K562 (cell line): ENCODE measurements around the gene AK5.

Experiments used
- FOXK2 ChIP-seq, 2 experiments: fragments of 450-650 bp; IDR thresholded peaks in 1 of 2; conservative IDR thresholded peaks in 1 of 2; 2 replicates each; pipeline ENCODE4 v1.6.1; 2016; ENCODE audit warnings: low read depth in 2 of 2, mild to moderate bottlenecking in 1 of 2
- HMG20B ChIP-seq: fragments of 250-450 bp; sonication (Bioruptor Pico); IDR thresholded peaks from 2 replicates; pipeline ENCODE4 v1.5.0; 2021; ENCODE audit warnings: mild to moderate bottlenecking
- PHF8 ChIP-seq: fragments of 200-600 bp; sonication (generic); IDR thresholded peaks from 2 replicates; pipeline ENCODE4 v1.6.1; 2012; ENCODE audit warnings: mixed run types, mild to moderate bottlenecking, inconsistent platforms, low read length, moderate library complexity, borderline replicate concordance
- SIN3A ChIP-seq, 2 experiments: fragments of 150-350 bp in 1 of 2; IDR thresholded peaks; 2 replicates each; pipeline ENCODE4 v1.6.1; 2011 to 2016; ENCODE audit warnings: borderline replicate concordance in 2 of 2, low read depth in 2 of 2, low read length in 2 of 2, mild to moderate bottlenecking in 2 of 2, moderate library complexity in 2 of 2; ENCODE audit not compliant: control insufficient read depth in 1 of 2
- ZKSCAN1 ChIP-seq: fragments of 150-350 bp; IDR thresholded peaks from 2 replicates; pipeline ENCODE4 v1.6.1; 2016; ENCODE audit warnings: low read depth, low read length
- ZNF589 ChIP-seq: fragments of 200-800 bp; sonication (Bioruptor generic); IDR thresholded peaks from 2 replicates; pipeline ENCODE4 v1.6.1; 2016; ENCODE audit warnings: low read depth, missing genetic modification characterization, missing compliant biosample characterization
- TF ChIP-seq, protein P1 (sequence below): fragments of 250-450 bp; sonication (Bioruptor Pico); IDR thresholded peaks from 2 replicates; pipeline ENCODE4 v1.8.0; 2022; ENCODE audit warnings: moderate library complexity, mild to moderate bottlenecking, inconsistent platforms
- TF ChIP-seq, protein P2 (sequence below): IDR thresholded peaks from 3 replicates; pipeline ENCODE4 v1.6.1; 2011; ENCODE audit warnings: borderline replicate concordance, mild to moderate bottlenecking; ENCODE audit not compliant: insufficient read length, insufficient read depth
- TF ChIP-seq, protein P3 (sequence below), 3 experiments: IDR thresholded peaks in 2 of 3; conservative IDR thresholded peaks in 1 of 3; 2 replicates each; pipeline ENCODE4 v1.5.1; 2011 to 2012; ENCODE audit warnings: low read length in 3 of 3, mild to moderate bottlenecking in 3 of 3, control low read depth in 2 of 3, improper control_type of control experiment in 1 of 3, inconsistent platforms in 1 of 3, low read depth in 1 of 3, mixed read lengths in 1 of 3, moderate library complexity in 1 of 3; ENCODE audit not compliant: insufficient read depth in 2 of 3
- TF ChIP-seq, protein P4 (sequence below), 2 experiments: fragments of 450-650 bp; formaldehyde crosslinking in 1 of 2; IDR thresholded peaks; 2 replicates each; pipeline versions ENCODE4 v1.4.0 to v1.6.1; 2014 to 2020; ENCODE audit warnings: mild to moderate bottlenecking in 2 of 2, borderline replicate concordance in 1 of 2, low read depth in 1 of 2

DNA sequence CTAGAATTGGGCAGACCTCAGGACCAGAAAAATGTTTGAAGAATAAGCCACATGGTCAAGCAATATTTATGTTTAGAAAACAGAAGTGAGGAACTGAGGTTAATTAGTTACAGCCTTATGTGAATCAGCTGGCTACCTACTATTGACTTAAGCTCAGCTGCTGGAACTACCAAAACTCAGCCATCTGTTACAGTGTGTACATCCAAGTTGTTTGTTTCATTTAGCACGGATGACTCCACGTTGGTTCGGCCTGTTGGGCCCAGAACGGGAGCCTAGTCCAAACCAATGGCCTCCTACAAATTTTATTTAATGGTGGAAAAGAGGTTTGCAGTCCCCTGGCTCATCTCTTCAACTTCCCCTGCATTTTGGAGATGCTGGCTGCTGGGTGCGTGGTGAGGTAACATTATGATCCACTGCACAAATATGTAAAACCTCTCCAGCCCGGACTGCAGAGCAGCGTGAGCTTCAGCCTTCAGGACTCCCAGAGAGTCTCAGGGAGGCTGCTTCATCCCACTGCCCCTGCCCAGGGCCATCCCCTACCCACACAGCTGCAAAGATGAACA lies 257.2 kb downstream of the AK5 start:
- TF ChIP-seq, protein P1, sequence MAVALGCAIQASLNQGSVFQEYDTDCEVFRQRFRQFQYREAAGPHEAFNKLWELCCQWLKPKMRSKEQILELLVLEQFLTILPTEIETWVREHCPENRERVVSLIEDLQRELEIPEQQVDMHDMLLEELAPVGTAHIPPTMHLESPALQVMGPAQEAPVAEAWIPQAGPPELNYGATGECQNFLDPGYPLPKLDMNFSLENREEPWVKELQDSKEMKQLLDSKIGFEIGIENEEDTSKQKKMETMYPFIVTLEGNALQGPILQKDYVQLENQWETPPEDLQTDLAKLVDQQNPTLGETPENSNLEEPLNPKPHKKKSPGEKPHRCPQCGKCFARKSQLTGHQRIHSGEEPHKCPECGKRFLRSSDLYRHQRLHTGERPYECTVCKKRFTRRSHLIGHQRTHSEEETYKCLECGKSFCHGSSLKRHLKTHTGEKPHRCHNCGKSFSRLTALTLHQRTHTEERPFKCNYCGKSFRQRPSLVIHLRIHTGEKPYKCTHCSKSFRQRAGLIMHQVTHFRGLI (CRISPR knock-in tag): no peak
- TF ChIP-seq ZKSCAN1: no peak
- TF ChIP-seq, protein P2, sequence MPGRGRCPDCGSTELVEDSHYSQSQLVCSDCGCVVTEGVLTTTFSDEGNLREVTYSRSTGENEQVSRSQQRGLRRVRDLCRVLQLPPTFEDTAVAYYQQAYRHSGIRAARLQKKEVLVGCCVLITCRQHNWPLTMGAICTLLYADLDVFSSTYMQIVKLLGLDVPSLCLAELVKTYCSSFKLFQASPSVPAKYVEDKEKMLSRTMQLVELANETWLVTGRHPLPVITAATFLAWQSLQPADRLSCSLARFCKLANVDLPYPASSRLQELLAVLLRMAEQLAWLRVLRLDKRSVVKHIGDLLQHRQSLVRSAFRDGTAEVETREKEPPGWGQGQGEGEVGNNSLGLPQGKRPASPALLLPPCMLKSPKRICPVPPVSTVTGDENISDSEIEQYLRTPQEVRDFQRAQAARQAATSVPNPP: no peak
- TF ChIP-seq, protein P3, sequence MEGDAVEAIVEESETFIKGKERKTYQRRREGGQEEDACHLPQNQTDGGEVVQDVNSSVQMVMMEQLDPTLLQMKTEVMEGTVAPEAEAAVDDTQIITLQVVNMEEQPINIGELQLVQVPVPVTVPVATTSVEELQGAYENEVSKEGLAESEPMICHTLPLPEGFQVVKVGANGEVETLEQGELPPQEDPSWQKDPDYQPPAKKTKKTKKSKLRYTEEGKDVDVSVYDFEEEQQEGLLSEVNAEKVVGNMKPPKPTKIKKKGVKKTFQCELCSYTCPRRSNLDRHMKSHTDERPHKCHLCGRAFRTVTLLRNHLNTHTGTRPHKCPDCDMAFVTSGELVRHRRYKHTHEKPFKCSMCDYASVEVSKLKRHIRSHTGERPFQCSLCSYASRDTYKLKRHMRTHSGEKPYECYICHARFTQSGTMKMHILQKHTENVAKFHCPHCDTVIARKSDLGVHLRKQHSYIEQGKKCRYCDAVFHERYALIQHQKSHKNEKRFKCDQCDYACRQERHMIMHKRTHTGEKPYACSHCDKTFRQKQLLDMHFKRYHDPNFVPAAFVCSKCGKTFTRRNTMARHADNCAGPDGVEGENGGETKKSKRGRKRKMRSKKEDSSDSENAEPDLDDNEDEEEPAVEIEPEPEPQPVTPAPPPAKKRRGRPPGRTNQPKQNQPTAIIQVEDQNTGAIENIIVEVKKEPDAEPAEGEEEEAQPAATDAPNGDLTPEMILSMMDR (IDR thresholded peaks at IDR 0.05 in 2 of 3, conservative IDR thresholded peaks at IDR 0.05 in 1 of 3; ENCODE audit: insufficient read depth in 2 of 3, low read depth in 1 of 3, low read length in 3 of 3): no peak
- TF ChIP-seq PHF8: no peak
- TF ChIP-seq HMG20B (CRISPR knock-in tag): no peak
- TF ChIP-seq ZNF589: no peak
- TF ChIP-seq FOXK2 (conservative IDR thresholded peaks at IDR 0.05 in 1 of 2, IDR thresholded peaks at IDR 0.05 in 1 of 2; ENCODE audit: low read depth in 2 of 2): no peak
- TF ChIP-seq SIN3A (IDR thresholded peaks at IDR 0.05; ENCODE audit: borderline replicate concordance in 2 of 2, control insufficient read depth in 1 of 2, low read depth in 2 of 2, low read length in 2 of 2): no peak
- TF ChIP-seq, protein P4, sequence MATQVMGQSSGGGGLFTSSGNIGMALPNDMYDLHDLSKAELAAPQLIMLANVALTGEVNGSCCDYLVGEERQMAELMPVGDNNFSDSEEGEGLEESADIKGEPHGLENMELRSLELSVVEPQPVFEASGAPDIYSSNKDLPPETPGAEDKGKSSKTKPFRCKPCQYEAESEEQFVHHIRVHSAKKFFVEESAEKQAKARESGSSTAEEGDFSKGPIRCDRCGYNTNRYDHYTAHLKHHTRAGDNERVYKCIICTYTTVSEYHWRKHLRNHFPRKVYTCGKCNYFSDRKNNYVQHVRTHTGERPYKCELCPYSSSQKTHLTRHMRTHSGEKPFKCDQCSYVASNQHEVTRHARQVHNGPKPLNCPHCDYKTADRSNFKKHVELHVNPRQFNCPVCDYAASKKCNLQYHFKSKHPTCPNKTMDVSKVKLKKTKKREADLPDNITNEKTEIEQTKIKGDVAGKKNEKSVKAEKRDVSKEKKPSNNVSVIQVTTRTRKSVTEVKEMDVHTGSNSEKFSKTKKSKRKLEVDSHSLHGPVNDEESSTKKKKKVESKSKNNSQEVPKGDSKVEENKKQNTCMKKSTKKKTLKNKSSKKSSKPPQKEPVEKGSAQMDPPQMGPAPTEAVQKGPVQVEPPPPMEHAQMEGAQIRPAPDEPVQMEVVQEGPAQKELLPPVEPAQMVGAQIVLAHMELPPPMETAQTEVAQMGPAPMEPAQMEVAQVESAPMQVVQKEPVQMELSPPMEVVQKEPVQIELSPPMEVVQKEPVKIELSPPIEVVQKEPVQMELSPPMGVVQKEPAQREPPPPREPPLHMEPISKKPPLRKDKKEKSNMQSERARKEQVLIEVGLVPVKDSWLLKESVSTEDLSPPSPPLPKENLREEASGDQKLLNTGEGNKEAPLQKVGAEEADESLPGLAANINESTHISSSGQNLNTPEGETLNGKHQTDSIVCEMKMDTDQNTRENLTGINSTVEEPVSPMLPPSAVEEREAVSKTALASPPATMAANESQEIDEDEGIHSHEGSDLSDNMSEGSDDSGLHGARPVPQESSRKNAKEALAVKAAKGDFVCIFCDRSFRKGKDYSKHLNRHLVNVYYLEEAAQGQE (IDR thresholded peaks at IDR 0.05; ENCODE audit: borderline replicate concordance): no peak
- TF ChIP-seq, protein P4 (CRISPR knock-in tag; IDR thresholded peaks at IDR 0.05; ENCODE audit: low read depth): no peak
